HEK293 (cell line): Measurements from ENCODE around the gene VASN.

ENCODE experiments used
- AEBP2 ChIP-seq: fragments of 450-650 bp; formaldehyde crosslinking; IDR thresholded peaks from 2 replicates; pipeline ENCODE4 v1.5.1; 2016; ENCODE audit warnings: missing biosample characterization, missing genetic modification characterization, borderline replicate concordance
- HOXD13 ChIP-seq: sonication (generic); formaldehyde crosslinking; IDR thresholded peaks from 2 replicates; pipeline ENCODE4 v1.8.0; 2022; ENCODE audit warnings: missing genetic modification reagents, borderline replicate concordance
- IKZF3 ChIP-seq: fragments of 450-650 bp; IDR thresholded peaks from 2 replicates; pipeline ENCODE4 v1.5.0; 2018; ENCODE audit warnings: missing biosample characterization, mild to moderate bottlenecking, missing genetic modification characterization, moderate library complexity
- RBAK ChIP-seq: fragments of 450-650 bp; formaldehyde crosslinking; IDR thresholded peaks from 2 replicates; pipeline ENCODE4 v1.5.1; 2016; ENCODE audit warnings: missing biosample characterization, missing genetic modification characterization
- SCRT2 ChIP-seq: fragments of 450-650 bp; formaldehyde crosslinking; IDR thresholded peaks from 2 replicates; pipeline ENCODE4 v1.5.1; 2016; ENCODE audit warnings: missing biosample characterization, missing genetic modification characterization
- TRIM28 ChIP-seq: IDR thresholded peaks from 2 replicates; pipeline ENCODE4 v1.6.1; 2011; ENCODE audit warnings: low read length, control low read depth, borderline replicate concordance
- TSHZ1 ChIP-seq: fragments of 450-650 bp; formaldehyde crosslinking; IDR thresholded peaks from 2 replicates; pipeline ENCODE4 v1.5.1; 2016; ENCODE audit warnings: missing biosample characterization, missing genetic modification characterization, borderline replicate concordance
- YY1 ChIP-seq: fragments of 450-650 bp; formaldehyde crosslinking; IDR thresholded peaks from 2 replicates; pipeline ENCODE4 v1.5.1; 2018; ENCODE audit warnings: missing biosample characterization, missing genetic modification characterization
- ZFHX2 ChIP-seq: fragments of 450-650 bp; formaldehyde crosslinking; conservative IDR thresholded peaks from 2 replicates; pipeline ENCODE4 v1.5.1; 2016; ENCODE audit warnings: missing biosample characterization, missing genetic modification characterization
- ZFP3 ChIP-seq: fragments of 450-650 bp; formaldehyde crosslinking; IDR thresholded peaks from 2 replicates; pipeline ENCODE4 v1.5.1; 2016; ENCODE audit warnings: low read depth, missing biosample characterization, missing genetic modification characterization
- ZNF10 ChIP-seq: fragments of 450-650 bp; formaldehyde crosslinking; IDR thresholded peaks from 2 replicates; pipeline ENCODE4 v1.5.1; 2017; ENCODE audit warnings: missing biosample characterization, missing genetic modification characterization
- ZNF121 ChIP-seq: fragments of 450-650 bp; formaldehyde crosslinking; IDR thresholded peaks from 2 replicates; pipeline ENCODE4 v1.5.1; 2016; ENCODE audit warnings: missing biosample characterization, missing genetic modification characterization
- ZNF133 ChIP-seq: fragments of 450-650 bp; formaldehyde crosslinking; IDR thresholded peaks from 2 replicates; pipeline ENCODE4 v1.5.1; 2016; ENCODE audit warnings: missing biosample characterization, missing genetic modification characterization
- ZNF2 ChIP-seq: fragments of 450-650 bp; formaldehyde crosslinking; IDR thresholded peaks from 2 replicates; pipeline ENCODE4 v1.5.1; 2016; ENCODE audit warnings: missing biosample characterization, missing genetic modification characterization
- ZNF214 ChIP-seq: fragments of 450-650 bp; formaldehyde crosslinking; IDR thresholded peaks from 2 replicates; pipeline ENCODE4 v1.5.1; 2017; ENCODE audit warnings: missing biosample characterization, mild to moderate bottlenecking, missing genetic modification characterization, borderline replicate concordance
- ZNF248 ChIP-seq: fragments of 450-650 bp; formaldehyde crosslinking; IDR thresholded peaks from 2 replicates; pipeline ENCODE4 v1.5.1; 2017; ENCODE audit warnings: missing biosample characterization, missing genetic modification characterization
- ZNF324 ChIP-seq: fragments of 450-650 bp; formaldehyde crosslinking; IDR thresholded peaks from 2 replicates; pipeline ENCODE4 v1.5.1; 2016; ENCODE audit warnings: missing biosample characterization, missing genetic modification characterization
- ZNF391 ChIP-seq: fragments of 450-650 bp; formaldehyde crosslinking; IDR thresholded peaks from 2 replicates; pipeline ENCODE4 v1.5.1; 2016; ENCODE audit warnings: low read depth, missing biosample characterization, missing genetic modification characterization, borderline replicate concordance
- ZNF488 ChIP-seq: fragments of 450-650 bp; formaldehyde crosslinking; IDR thresholded peaks from 2 replicates; pipeline ENCODE4 v1.5.1; 2016; ENCODE audit warnings: missing biosample characterization, missing genetic modification characterization
- ZNF521 ChIP-seq: fragments of 450-650 bp; formaldehyde crosslinking; IDR thresholded peaks from 2 replicates; pipeline ENCODE4 v1.5.1; 2017; ENCODE audit warnings: missing biosample characterization, mild to moderate bottlenecking, missing genetic modification characterization
- ZNF549 ChIP-seq: fragments of 450-650 bp; IDR thresholded peaks from 2 replicates; pipeline ENCODE4 v1.5.1; 2018; ENCODE audit warnings: missing biosample characterization, missing genetic modification characterization, mild to moderate bottlenecking, inconsistent platforms, moderate library complexity
- ZNF571 ChIP-seq: fragments of 450-650 bp; formaldehyde crosslinking; IDR thresholded peaks from 2 replicates; pipeline ENCODE4 v1.5.0; 2017; ENCODE audit warnings: missing biosample characterization, missing genetic modification characterization
- ZNF580 ChIP-seq: fragments of 450-650 bp; formaldehyde crosslinking; IDR thresholded peaks from 2 replicates; pipeline ENCODE4 v1.5.1; 2016; ENCODE audit warnings: missing biosample characterization, missing genetic modification characterization
- ZNF585B ChIP-seq: fragments of 450-650 bp; formaldehyde crosslinking; IDR thresholded peaks from 2 replicates; pipeline ENCODE4 v1.5.1; 2016; ENCODE audit warnings: missing biosample characterization, missing genetic modification characterization
- ZNF600 ChIP-seq: fragments of 450-650 bp; formaldehyde crosslinking; IDR thresholded peaks from 2 replicates; pipeline ENCODE4 v1.5.1; 2016; ENCODE audit warnings: missing biosample characterization, missing genetic modification characterization
- ZNF621 ChIP-seq: fragments of 450-650 bp; formaldehyde crosslinking; IDR thresholded peaks from 2 replicates; pipeline ENCODE4 v1.5.1; 2017; ENCODE audit warnings: missing biosample characterization, missing genetic modification characterization
- ZNF624 ChIP-seq: fragments of 450-650 bp; formaldehyde crosslinking; IDR thresholded peaks from 2 replicates; pipeline ENCODE4 v1.5.1; 2017; ENCODE audit warnings: missing biosample characterization, missing genetic modification characterization
- ZNF639 ChIP-seq: fragments of 450-650 bp; formaldehyde crosslinking; IDR thresholded peaks from 2 replicates; pipeline ENCODE4 v1.5.1; 2016; ENCODE audit warnings: missing biosample characterization, missing genetic modification characterization
- ZNF704 ChIP-seq: fragments of 450-650 bp; formaldehyde crosslinking; IDR thresholded peaks from 2 replicates; pipeline ENCODE4 v1.5.1; 2016; ENCODE audit warnings: missing biosample characterization, missing genetic modification characterization
- ZSCAN30 ChIP-seq: fragments of 450-650 bp; IDR thresholded peaks from 2 replicates; pipeline ENCODE4 v1.5.1; 2018; ENCODE audit warnings: missing biosample characterization, mild to moderate bottlenecking, missing genetic modification characterization, moderate library complexity
- ZSCAN4 ChIP-seq: fragments of 450-650 bp; formaldehyde crosslinking; IDR thresholded peaks from 2 replicates; pipeline ENCODE4 v1.5.1; 2017; ENCODE audit warnings: missing biosample characterization, missing genetic modification characterization

The VASN gene

GRCh38 chr16:4425378-4426020 lies 53.9 kb downstream of the VASN start, which contains the start of gene DNAJA3 (continued):
- TF ChIP-seq ZSCAN4 (no peak), ZNF2 (tag by site-specific recombination) (peak; percentile 26; the same call in 1 of the 2 replicates), ZNF133 (tag by site-specific recombination) (no peak), ZNF248 (tag by site-specific recombination) (no peak), ZNF121 (tag by site-specific recombination) (no peak), ZNF521 (tag by site-specific recombination) (no peak), ZNF704 (tag by site-specific recombination) (0 out of 2 replicates have a peak, but pooled peaks have one; percentile 74), AEBP2 (tag by site-specific recombination) (no peak), ZNF10 (tag by site-specific recombination) (no peak), ZNF571 (no peak), ZNF214 (no peak), ZNF391 (no peak; the same call in 1 of the 2 replicates), IKZF3 (tag by site-specific recombination) (no peak), ZSCAN30 (tag by site-specific recombination) (0 out of 2 replicates have a peak, but pooled peaks have one; percentile 27), ZNF580 (tag by site-specific recombination) (0 out of 2 replicates have a peak, but pooled peaks have one; percentile 68), ZFP3 (tag by site-specific recombination) (no peak), ZNF624 (tag by site-specific recombination) (no peak), HOXD13 (CRISPR knock-in tag) (no peak), ZNF488 (tag by site-specific recombination) (no peak), YY1 (peak; percentile 94), RBAK (tag by site-specific recombination) (no peak), ZNF324 (tag by site-specific recombination) (peak; percentile 61), ZNF600 (no peak), ZNF585B (tag by site-specific recombination) (no peak), ZFHX2 (tag by site-specific recombination) (0 out of 2 replicates have a peak, but pooled peaks have one; percentile 22), TRIM28 (no peak; the same call in 1 of the 2 replicates), TSHZ1 (tag by site-specific recombination) (no peak), ZNF621 (no peak), ZNF549 (tag by site-specific recombination) (no peak), SCRT2 (tag by site-specific recombination) (peak; percentile 73; the same call in 1 of the 2 replicates), ZNF639 (no peak; the same call in none of the 2 replicates)
